Smooth muscle cell (in vitro differentiated cells): ENCODE results near the gene KCNAB1. TPM values are rescaled to one million over a fixed set of nuclear protein-coding genes. Genes with fewer than 3 reads are reported as not detected.

Source experiments
- DNase-seq: peaks from one replicate; lab custom pipeline; 2025; ENCODE audit not compliant: unreplicated experiment; lab: John Stamatoyannopoulos, UW
- H2AFZ ChIP-seq: fragments of 200-600 bp; sonication (generic); 2 replicates; pipeline ENCODE4 v1.6.0; 2016; ENCODE audit warnings: antibody characterized with exemption, low read depth, mild to moderate bottlenecking
- H3F3A ChIP-seq: fragments of 200-600 bp; sonication (generic); 2 replicates; pipeline ENCODE4 v1.6.0; 2017; ENCODE audit warnings: antibody characterized with exemption, low read depth
- H3K27ac ChIP-seq: fragments of 200-600 bp; sonication (generic); 2 replicates; pipeline ENCODE4 v1.5.1; 2016; ENCODE audit warnings: low read depth, mild to moderate bottlenecking
- H3K27me3 ChIP-seq: fragments of 200-600 bp; sonication (generic); 2 replicates; pipeline ENCODE4 v1.6.1; 2016; ENCODE audit warnings: low read depth, mild to moderate bottlenecking
- H3K36me3 ChIP-seq: fragments of 200-600 bp; sonication (generic); 2 replicates; pipeline ENCODE4 v1.5.1; 2016; ENCODE audit warnings: low read depth
- H3K4me1 ChIP-seq: fragments of 200-600 bp; sonication (generic); 2 replicates; pipeline ENCODE4 v1.5.1; 2016; ENCODE audit warnings: low read depth
- H3K4me2 ChIP-seq: fragments of 200-600 bp; sonication (generic); 2 replicates; pipeline ENCODE4 v1.6.0; 2016; ENCODE audit warnings: mild to moderate bottlenecking
- H3K4me3 ChIP-seq: fragments of 200-600 bp; sonication (generic); 2 replicates; pipeline ENCODE4 v1.5.1; 2016; ENCODE audit warnings: mild to moderate bottlenecking
- H3K79me2 ChIP-seq: fragments of 200-600 bp; sonication (generic); 2 replicates; pipeline ENCODE4 v1.6.0; 2016; ENCODE audit warnings: low read depth, mild to moderate bottlenecking
- H3K9ac ChIP-seq: fragments of 200-600 bp; sonication (generic); 2 replicates; pipeline ENCODE4 v1.6.0; 2016; ENCODE audit warnings: low read depth
- H3K9me3 ChIP-seq: fragments of 200-600 bp; sonication (generic); replicated peaks from 2 replicates; pipeline ENCODE4 v1.5.1; 2016; ENCODE audit warnings: low read depth
- H4K20me1 ChIP-seq: fragments of 200-600 bp; sonication (generic); 2 replicates; pipeline ENCODE4 v1.6.0; 2016; ENCODE audit warnings: low read depth
- CTCF ChIP-seq: fragments of 200-600 bp; sonication (generic); IDR thresholded peaks from 2 replicates; pipeline ENCODE4 v1.5.1; 2017; ENCODE audit warnings: borderline replicate concordance, mild to moderate bottlenecking, antibody characterized with exemption; ENCODE audit not compliant: insufficient read depth, poor library complexity, severe bottlenecking
- WGBS: methylation state at CpG from one replicate; pipeline ENCODE4 v1.1.7; 2016; ENCODE audit warnings: low lambda C conversion rate; 5-methylcytosine and 5-hydroxymethylcytosine counted together
- polyA plus RNA-seq: library from polyadenylated mRNA; unstranded; fragments of >200 nt; fragmentation: Nextera tagmentation; extraction: Ambion mirVana; gene quantifications from 2 replicates; pipeline ENCODE4 v1.2.1, GENCODE V29; 2016
- total RNA-seq: library from RNA; depleted of rRNA; stranded (reverse); fragments of >200 nt; gene quantifications from 2 replicates; pipeline ENCODE4 v1.2.3, GENCODE V29; 2014

The KCNAB1 gene
- total and polyA plus RNA-seq, 2 experiments from 2014 or later, result 0.36 to 1.0 TPM

DNA sequence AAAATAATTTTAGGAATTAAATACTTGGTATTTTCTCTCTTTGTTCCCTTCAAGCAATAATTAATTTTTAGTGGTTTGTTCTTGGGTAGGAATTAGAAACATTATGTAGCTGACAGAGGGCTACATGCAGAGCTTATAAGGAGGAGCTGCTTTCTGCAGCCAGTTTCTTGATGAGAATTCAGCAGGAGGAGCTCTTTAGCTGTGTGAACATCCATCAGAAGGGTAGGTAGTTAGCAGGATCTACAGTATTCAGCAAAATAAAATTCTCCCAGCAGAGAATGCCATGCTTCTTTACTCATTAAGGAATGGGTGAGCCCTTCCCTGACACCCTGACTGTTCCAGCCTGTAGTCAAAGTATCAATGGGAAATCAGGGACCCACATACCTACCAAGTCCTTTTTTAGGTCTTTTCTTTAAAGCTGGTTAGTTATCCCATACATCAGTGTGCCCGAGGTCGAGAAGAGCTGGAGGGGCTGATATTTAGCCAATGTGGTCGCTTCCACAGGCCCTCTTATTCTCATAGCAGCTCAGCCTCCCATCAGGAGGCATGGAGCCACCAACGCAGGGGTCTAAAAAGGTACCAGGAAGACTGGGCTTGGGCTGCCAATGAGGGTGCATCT lies 54.0 kb downstream of the KCNAB1 start:
- H3K79me2 ChIP-seq, result no peaks in the 10 kb centered on the region
- no peaks in the 10 kb centered on the region for H3F3A ChIP-seq
- DNase-seq, result no peak
- H3K4me3 ChIP-seq, result no peak overlapping the region
- no peaks in the 10 kb centered on the region for H3K4me1 ChIP-seq
- H3K36me3 ChIP-seq, result no peaks in the 10 kb centered on the region
- no peak overlapping the region for H3K27ac ChIP-seq
- H3K9me3 ChIP-seq, result no peaks in the 10 kb centered on the region
- no peaks in the 10 kb centered on the region for H4K20me1 ChIP-seq
- no peak overlapping the region for H2AFZ ChIP-seq
- no peaks in the 10 kb centered on the region for H3K27me3 ChIP-seq
- peak; percentile 62 for TF ChIP-seq CTCF
- no peak overlapping the region for H3K4me2 ChIP-seq
- 92% methylated on average over 4 of the region's 4 CpGs for WGBS
- H3K9ac ChIP-seq, result no peak overlapping the region

DNA sequence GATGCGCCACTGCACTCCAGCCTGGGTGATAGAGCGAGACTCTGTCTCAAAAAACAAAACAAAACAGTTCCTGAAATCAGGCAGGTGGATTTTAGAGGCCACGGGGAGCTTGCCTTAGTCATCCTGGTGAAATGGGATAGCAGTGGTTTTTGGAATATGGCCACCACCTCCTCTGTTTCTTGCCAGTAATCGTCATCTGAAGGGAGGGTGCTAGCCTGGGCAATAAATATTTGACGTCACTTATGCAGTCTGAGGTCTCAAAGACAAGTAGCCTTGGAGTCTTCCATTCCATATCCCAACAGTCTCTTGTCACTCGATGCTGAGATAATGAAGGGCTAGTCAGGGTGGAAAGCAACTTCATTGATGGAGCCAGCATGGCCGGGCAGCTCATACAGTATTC lies 55.2 kb downstream of the KCNAB1 start:
- H3K27ac ChIP-seq, result no peak overlapping the region
- no peak overlapping the region for H2AFZ ChIP-seq
- no peaks in the 10 kb centered on the region for H3K79me2 ChIP-seq
- H3K9ac ChIP-seq, result no peak overlapping the region
- no peaks in the 10 kb centered on the region for H3K4me1 ChIP-seq
- DNase-seq, result no peak
- no peaks in the 10 kb centered on the region for H3K9me3 ChIP-seq
- no peak overlapping the region for H3K4me2 ChIP-seq
- 93% methylated on average over 7 of the region's 7 CpGs for WGBS
- no peaks in the 10 kb centered on the region for H4K20me1 ChIP-seq
- no peaks in the 10 kb centered on the region for H3K27me3 ChIP-seq
- H3K36me3 ChIP-seq, result no peaks in the 10 kb centered on the region
- no peaks in the 10 kb centered on the region for H3F3A ChIP-seq
- TF ChIP-seq CTCF, result no peak
- no peak overlapping the region for H3K4me3 ChIP-seq

- Histone ChIP-seq H3K9ac (no peak overlapping the region), H3K27ac (no peak overlapping the region), H3K27me3 (no peaks in the 10 kb centered on the region), H3K4me3 (no peak overlapping the region), H3K9me3 (no peaks in the 10 kb centered on the region), H4K20me1 (no peaks in the 10 kb centered on the region), H3K4me2 (no peak overlapping the region), H3F3A (no peaks in the 10 kb centered on the region), H3K36me3 (no peaks in the 10 kb centered on the region), H3K79me2 (no peaks in the 10 kb centered on the region), H3K4me1 (no peaks in the 10 kb centered on the region), H2AFZ (no peak overlapping the region)
- no peak for TF ChIP-seq CTCF
- WGBS, result 93% methylated on average over 2 of the region's 2 CpGs
- DNase-seq, result no peak
Observed at GRCh38 chr3:156176048-156176447, 55.7 kb downstream of the KCNAB1 start.

GRCh38 chr3:156176629-156177210 lies 56.3 kb downstream of the KCNAB1 start:
- no peak overlapping the region for H3K4me3 ChIP-seq
- H3K9ac ChIP-seq, result no peak overlapping the region
- no peak overlapping the region for H3K4me2 ChIP-seq
- H3K79me2 ChIP-seq, result no peaks in the 10 kb centered on the region
- no peak for DNase-seq
- H3K27me3 ChIP-seq, result no peaks in the 10 kb centered on the region
- H3K4me1 ChIP-seq, result no peaks in the 10 kb centered on the region
- no peaks in the 10 kb centered on the region for H4K20me1 ChIP-seq
- no peaks in the 10 kb centered on the region for H3K9me3 ChIP-seq
- no peak overlapping the region for H2AFZ ChIP-seq
- WGBS, result 95% methylated on average over 15 of the region's 17 CpGs
- no peaks in the 10 kb centered on the region for H3F3A ChIP-seq
- no peak overlapping the region for H3K27ac ChIP-seq
- H3K36me3 ChIP-seq, result no peaks in the 10 kb centered on the region
- no peak for TF ChIP-seq CTCF
